M059J (cell line): ENCODE results near the gene TSKU. TPM values are rescaled to one million over a fixed set of nuclear protein-coding genes. Genes with fewer than 3 reads are reported as not detected.
"Not testable (repeated sequence)": the region's sequence is repeated elsewhere in the genome, so short reads cannot be mapped to it uniquely, and the experiment has no call there.

Experiments used
- DNase-seq: peaks from one replicate; pipeline ENCODE4 v3.0.0-alpha.2; 2012; ENCODE audit warnings: low read depth
- total RNA-seq: library from RNA; depleted of rRNA; stranded (reverse); fragments of >200 nt; shearing (Covaris generic); gene quantifications from 2 replicates; pipeline ENCODE4 v1.2.3, GENCODE V29; 2014

The TSKU gene
- total RNA-seq, 1 experiment from 2014 or later = 27.0 TPM

DNA sequence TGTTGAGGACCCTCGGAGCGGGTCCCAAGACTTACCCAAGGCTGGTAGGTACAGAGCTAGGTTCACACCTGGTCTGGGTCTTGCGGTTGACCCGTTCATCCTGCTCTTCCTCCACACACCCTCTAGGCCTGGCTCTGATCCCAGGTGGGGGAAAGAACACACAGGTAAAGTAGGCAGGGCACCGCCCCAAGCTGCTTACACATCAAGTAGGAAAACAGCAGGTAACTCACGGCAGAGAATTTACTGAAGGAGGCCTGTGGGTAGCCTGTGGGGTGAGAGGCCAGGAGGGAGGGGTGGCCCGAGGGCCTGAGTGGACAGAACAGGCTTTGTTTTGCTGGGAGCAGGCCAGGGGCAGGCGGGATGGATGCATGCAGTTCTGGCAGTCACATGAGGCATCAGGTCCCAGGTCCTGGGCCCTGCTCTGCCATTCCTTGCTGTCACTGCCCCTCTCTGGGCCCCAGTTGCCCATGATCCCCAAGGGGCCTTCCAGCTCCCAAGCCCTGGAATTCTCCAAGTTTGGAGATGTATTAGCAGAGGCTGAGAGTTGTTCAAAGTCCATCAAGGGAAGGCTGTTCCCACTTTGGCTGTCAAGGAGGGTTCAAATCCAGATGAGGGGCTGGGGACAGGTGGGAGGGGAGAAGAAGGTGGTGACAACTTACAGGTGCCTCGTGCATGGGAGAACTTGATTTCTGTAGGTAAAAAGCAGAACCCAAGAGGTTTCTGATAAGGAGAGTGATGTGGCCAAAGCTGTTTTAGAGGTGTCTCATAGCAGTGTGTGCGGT lies 5.7 kb downstream of the TSKU start:
- peak; percentile 43 for DNase-seq

DNA sequence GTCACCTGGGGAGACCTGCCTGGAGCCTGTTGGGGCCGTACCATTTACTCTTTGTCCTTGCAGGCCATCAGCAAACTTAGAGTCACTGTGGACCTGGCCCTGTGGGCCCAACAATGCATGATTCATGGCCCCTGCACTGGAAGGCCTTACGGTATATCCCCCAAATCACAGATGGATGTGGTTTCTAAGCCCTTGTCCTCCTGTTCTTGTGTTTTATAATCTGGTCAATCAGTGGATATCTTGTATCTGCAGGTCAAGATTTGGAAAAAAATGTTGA lies 6.2 kb downstream of the TSKU start:
- no peak for DNase-seq

DNA sequence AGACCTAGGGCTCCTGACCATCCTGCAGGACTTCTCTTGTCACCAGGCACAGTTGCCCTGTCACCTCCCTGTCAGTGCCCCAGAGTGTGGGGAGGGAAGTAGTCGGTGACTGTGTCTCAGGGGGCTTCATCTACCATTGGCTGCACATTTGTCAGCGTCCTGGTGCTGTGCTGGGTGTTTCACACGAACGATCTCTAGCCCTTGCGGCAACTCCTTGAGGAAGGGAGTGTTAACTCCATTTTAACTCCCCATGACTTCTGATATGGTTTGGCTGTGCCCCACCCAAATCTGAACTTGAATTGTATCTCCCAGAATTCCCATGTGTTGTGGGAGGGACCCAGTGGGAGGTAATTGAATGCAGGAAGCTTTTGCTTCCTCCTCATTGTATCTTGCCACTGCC lies 7.1 kb downstream of the TSKU start:
- DNase-seq = no peak

- DNase-seq = not testable (repeated sequence)
These were observed 8.0 kb downstream of the TSKU start for GRCh38 chr11:76791002-76791770.

GRCh38 chr11:76791861-76792260 lies 8.7 kb downstream of the TSKU start:
- DNase-seq = peak; percentile 73

DNA sequence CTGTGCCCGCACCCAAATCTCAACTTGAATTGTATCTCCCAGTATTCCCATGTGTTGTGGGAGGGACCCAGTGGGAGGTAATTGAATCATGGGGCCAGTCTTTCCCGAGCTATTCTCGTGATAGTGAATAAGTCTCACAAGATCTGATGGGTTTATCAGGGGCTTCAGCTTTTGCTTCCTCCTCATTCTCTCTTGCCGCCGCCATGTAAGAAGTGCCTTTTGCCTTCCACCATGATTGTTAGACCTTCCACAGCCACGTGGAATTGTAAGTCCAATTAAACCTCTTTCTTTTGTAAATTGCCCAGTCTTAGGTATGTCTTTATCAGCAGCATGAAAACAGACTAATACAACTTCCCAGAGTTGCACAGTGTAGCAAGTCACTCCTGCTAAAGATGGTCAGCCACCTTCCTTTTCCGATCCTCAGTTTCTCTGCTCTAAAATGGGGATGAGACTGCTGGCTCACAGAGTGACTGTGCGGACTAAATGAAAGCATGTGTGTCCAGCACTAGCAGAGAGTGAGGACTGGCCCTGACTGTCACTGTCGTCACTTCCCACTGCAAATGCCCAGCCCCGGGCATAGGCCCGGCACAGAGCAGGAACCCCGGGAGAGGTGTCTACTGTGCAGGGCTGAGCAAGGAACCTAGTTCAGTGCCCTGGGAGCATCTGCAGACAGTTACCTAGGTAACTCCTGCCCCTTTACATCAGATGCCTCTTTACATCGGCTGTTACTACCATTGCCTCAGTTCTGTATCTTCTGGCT lies 9.5 kb downstream of the TSKU start:
- DNase-seq = no peak

DNA sequence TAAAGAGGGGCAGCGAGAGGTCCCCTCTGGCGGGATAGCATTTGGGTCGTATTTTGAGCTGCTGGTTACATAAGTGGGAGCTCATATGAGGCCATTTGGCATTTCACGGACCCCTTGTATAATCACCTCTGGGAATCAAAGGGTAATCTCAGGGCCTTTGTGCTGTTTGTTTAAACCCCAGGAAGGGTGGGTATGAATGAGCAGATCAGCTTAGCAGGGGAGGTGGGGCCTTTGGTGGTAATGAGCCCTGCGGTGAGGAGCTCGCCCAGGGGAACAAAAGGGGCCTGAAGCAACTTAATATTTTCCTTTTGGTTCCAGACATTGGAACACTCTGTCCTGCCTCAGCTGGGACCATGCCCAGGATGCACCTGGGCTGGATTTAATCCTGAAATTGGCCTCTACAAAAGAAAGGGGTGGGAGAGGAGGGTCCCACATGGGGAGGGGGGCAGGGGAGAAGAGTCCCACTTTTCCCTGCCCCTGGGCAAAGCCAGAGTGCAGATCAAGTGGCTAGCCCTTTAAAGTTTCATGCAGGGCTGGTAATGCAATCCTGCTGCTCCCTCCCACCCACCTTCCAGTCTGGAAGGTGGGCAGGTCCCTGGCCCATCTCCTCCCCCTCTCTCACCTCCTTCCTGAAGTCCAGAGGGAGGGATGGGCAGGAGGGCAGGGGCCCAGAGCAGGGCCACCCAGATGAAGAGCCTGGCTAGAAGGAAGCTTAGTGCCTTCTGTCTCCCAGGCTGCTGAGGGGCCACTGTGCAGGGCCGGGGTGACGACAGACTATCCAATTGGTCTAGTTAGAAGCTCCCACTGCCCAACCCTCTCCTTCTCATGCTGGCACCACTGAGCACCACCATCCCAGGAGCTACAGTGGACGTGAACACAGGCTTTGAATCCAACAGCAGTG lies 10.5 kb downstream of the TSKU start:
- DNase-seq = no peak

- no peak for DNase-seq
These were observed 11.5 kb downstream of the TSKU start for GRCh38 chr11:76794371-76795289.

GRCh38 chr11:76795290-76795935 lies 12.3 kb downstream of the TSKU start:
- no peak for DNase-seq

DNA sequence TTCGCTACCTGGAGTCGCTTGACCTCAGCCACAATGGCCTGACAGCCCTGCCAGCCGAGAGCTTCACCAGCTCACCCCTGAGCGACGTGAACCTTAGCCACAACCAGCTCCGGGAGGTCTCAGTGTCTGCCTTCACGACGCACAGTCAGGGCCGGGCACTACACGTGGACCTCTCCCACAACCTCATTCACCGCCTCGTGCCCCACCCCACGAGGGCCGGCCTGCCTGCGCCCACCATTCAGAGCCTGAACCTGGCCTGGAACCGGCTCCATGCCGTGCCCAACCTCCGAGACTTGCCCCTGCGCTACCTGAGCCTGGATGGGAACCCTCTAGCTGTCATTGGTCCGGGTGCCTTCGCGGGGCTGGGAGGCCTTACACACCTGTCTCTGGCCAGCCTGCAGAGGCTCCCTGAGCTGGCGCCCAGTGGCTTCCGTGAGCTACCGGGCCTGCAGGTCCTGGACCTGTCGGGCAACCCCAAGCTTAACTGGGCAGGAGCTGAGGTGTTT lies 12.8 kb downstream of the TSKU start:
- DNase-seq = no peak

DNA sequence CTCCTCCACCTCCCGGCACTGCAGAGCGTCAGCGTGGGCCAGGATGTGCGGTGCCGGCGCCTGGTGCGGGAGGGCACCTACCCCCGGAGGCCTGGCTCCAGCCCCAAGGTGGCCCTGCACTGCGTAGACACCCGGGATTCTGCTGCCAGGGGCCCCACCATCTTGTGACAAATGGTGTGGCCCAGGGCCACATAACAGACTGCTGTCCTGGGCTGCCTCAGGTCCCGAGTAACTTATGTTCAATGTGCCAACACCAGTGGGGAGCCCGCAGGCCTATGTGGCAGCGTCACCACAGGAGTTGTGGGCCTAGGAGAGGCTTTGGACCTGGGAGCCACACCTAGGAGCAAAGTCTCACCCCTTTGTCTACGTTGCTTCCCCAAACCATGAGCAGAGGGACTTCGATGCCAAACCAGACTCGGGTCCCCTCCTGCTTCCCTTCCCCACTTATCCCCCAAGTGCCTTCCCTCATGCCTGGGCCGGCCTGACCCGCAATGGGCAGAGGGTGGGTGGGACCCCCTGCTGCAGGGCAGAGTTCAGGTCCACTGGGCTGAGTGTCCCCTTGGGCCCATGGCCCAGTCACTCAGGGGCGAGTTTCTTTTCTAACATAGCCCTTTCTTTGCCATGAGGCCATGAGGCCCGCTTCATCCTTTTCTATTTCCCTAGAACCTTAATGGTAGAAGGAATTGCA lies 13.5 kb downstream of the TSKU start:
- DNase-seq = no peak

DNA sequence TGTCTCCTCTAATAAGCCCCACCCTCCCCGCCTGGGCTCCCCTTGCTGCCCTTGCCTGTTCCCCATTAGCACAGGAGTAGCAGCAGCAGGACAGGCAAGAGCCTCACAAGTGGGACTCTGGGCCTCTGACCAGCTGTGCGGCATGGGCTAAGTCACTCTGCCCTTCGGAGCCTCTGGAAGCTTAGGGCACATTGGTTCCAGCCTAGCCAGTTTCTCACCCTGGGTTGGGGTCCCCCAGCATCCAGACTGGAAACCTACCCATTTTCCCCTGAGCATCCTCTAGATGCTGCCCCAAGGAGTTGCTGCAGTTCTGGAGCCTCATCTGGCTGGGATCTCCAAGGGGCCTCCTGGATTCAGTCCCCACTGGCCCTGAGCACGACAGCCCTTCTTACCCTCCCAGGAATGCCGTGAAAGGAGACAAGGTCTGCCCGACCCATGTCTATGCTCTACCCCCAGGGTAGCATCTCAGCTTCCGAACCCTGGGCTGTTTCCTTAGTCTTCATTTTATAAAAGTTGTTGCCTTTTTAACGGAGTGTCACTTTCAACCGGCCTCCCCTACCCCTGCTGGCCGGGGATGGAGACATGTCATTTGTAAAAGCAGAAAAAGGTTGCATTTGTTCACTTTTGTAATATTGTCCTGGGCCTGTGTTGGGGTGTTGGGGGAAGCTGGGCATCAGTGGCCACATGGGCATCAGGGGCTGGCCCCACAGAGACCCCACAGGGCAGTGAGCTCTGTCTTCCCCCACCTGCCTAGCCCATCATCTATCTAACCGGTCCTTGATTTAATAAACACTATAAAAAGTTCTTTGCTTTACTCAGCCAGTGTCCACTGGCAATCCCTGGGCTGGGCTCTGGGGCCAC lies 14.4 kb downstream of the TSKU start:
- DNase-seq = no peak

- DNase-seq = no peak
These were observed 15.0 kb downstream of the TSKU start for GRCh38 chr11:76798202-76798581.

DNA sequence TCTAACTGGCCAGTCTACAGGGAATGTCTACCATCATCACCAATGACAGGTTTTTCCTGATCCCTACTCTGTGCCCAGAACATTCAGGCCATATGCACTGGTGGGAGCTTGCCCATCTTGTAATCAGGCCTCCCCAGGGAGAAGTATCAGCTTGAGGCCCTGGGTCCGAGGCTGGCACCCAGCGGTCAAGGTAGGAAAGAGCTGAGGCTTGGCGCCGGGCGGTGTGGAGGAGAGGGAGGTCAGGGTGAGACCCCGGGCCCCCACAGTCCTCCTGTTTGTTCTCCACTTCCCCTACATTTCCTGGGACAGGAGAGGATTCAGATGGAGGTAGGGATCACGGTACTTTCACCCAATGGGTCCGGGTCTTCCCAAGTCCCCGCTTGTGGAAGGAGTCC lies 15.5 kb downstream of the TSKU start:
- no peak for DNase-seq

GRCh38 chr11:76799066-76799804 lies 16.1 kb downstream of the TSKU start:
- peak; percentile 61 for DNase-seq

- DNase-seq = no peak
These were observed 17.5 kb downstream of the TSKU start for GRCh38 chr11:76800466-76801200.

DNA sequence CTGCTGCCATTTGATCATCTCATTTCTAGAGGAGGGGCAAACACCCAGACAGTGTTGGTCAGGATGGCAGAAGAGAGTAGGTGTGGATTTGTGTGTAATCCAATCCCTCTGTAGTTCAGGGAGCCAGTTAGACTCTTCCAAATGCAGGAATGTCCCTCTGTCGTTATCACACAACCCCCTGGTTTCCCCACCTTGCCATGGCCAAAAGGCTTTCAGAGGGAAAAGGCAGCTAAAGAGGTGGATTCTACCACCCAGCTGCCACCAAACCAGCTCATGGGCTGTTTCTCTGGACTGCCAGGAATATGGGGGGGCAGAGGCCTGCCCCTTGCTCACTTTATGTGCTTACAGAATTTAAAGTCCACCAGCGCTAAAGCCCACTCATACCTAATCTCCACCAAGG lies 18.1 kb downstream of the TSKU start:
- no peak for DNase-seq
